CD14-positive monocyte (primary cell): Measurements from ENCODE around the gene TRIM7. TPM values are rescaled to one million over a fixed set of nuclear protein-coding genes. Genes with fewer than 3 reads are reported as not detected.

Source experiments
- DNase-seq, 3 donors: peaks; one replicate each; pipeline ENCODE4 v3.0.0-alpha.2; 2011 to 2022
- H2AFZ ChIP-seq: 2 replicates; pipeline ENCODE4 v1.6.0; 2012; ENCODE audit warnings: mild to moderate bottlenecking, low read depth, low read length, inconsistent platforms; ENCODE audit not compliant: insufficient read depth, poor library complexity, severe bottlenecking
- H3K27ac ChIP-seq, 2 donors: 1 replicate in 1 of 2; 2 replicates in 1 of 2; pipeline ENCODE4 v1.5.1; 2012 to 2013; ENCODE audit warnings: low read length in 2 of 2, control low read depth in 1 of 2, inconsistent platforms in 1 of 2, low read depth in 1 of 2, mild to moderate bottlenecking in 1 of 2
- H3K27me3 ChIP-seq, 2 donors: one replicate each; pipeline versions ENCODE4 v1.6.0 to v1.6.1; 2011 to 2013; ENCODE audit warnings: low read length in 2 of 2; ENCODE audit not compliant: control insufficient read depth in 2 of 2, insufficient read depth in 2 of 2
- H3K36me3 ChIP-seq, 2 donors: replicated peaks in 1 of 2; 1 replicate in 1 of 2; 2 replicates in 1 of 2; pipeline versions ENCODE4 v1.5.1 to v1.6.1; 2012 to 2013; ENCODE audit warnings: low read length in 2 of 2, control low read depth in 1 of 2, inconsistent platforms in 1 of 2, mild to moderate bottlenecking in 1 of 2; ENCODE audit not compliant: insufficient read depth in 2 of 2, control insufficient read depth in 1 of 2
- H3K4me1 ChIP-seq, 2 donors: 1 replicate in 1 of 2; 2 replicates in 1 of 2; pipeline versions ENCODE4 v1.5.1 to v1.6.1; 2012 to 2013; ENCODE audit warnings: low read length in 2 of 2, control low read depth in 1 of 2, inconsistent platforms in 1 of 2, mild to moderate bottlenecking in 1 of 2, moderate library complexity in 1 of 2; ENCODE audit not compliant: insufficient read depth in 2 of 2, control insufficient read depth in 1 of 2
- H3K4me2 ChIP-seq: replicated peaks from 2 replicates; pipeline ENCODE3; 2012; ENCODE audit warnings: low read length, moderate library complexity, mild to moderate bottlenecking; ENCODE audit not compliant: poor library complexity, severe bottlenecking; ENCODE audit errors: extremely low read depth
- H3K4me3 ChIP-seq, 3 experiments: fragments of 200-600 bp in 1 of 3; sonication (generic) in 1 of 3; replicated peaks in 1 of 3; 1 replicate in 2 of 3; 2 replicates in 1 of 3; pipeline ENCODE4 v1.5.1; 2011 to 2013; ENCODE audit warnings: low read length in 3 of 3, mild to moderate bottlenecking in 3 of 3, control low read depth in 2 of 3, low read depth in 2 of 3, inconsistent platforms in 1 of 3, moderate library complexity in 1 of 3
- H3K79me2 ChIP-seq: 2 replicates; pipeline ENCODE4 v1.6.0; 2012; ENCODE audit warnings: mild to moderate bottlenecking, control low read depth, inconsistent platforms, low read length, moderate library complexity; ENCODE audit not compliant: insufficient read depth
- H3K9ac ChIP-seq: 2 replicates; pipeline ENCODE4 v1.6.0; 2017; ENCODE audit warnings: low read length, mild to moderate bottlenecking; ENCODE audit not compliant: insufficient read depth, poor library complexity, severe bottlenecking
- H3K9me3 ChIP-seq, 2 donors: replicated peaks in 1 of 2; 1 replicate in 1 of 2; 2 replicates in 1 of 2; pipeline versions ENCODE4 v1.5.1 to v1.6.1; 2012 to 2013; ENCODE audit warnings: low read length in 2 of 2, control low read depth in 1 of 2; ENCODE audit not compliant: control insufficient read depth in 1 of 2, insufficient read depth in 1 of 2
- H4K20me1 ChIP-seq: 2 replicates; pipeline ENCODE4 v1.6.0; 2012; ENCODE audit warnings: mild to moderate bottlenecking, low read length, control low read depth, moderate library complexity; ENCODE audit not compliant: insufficient read depth
- H3K27ac Mint-ChIP-seq, 7 donors: one replicate each; pipeline ENCODE4 v1.8.0; 2020; ENCODE audit warnings: mild to moderate bottlenecking in 7 of 7, mixed read lengths in 7 of 7, moderate library complexity in 6 of 7, inconsistent platforms in 2 of 7
- H3K27me3 Mint-ChIP-seq, 3 donors: one replicate each; pipeline ENCODE4 v1.8.0; 2021 to 2022; ENCODE audit warnings: low read depth in 3 of 3, mild to moderate bottlenecking in 3 of 3, mixed read lengths in 3 of 3, moderate library complexity in 3 of 3, inconsistent platforms in 1 of 3
- H3K36me3 Mint-ChIP-seq, 2 donors: one replicate each; pipeline ENCODE4 v1.8.0; 2020; ENCODE audit warnings: mixed read lengths in 2 of 2, inconsistent platforms in 1 of 2, mild to moderate bottlenecking in 1 of 2
- H3K4me1 Mint-ChIP-seq: one replicate; pipeline ENCODE4 v1.8.0; 2020; ENCODE audit warnings: mild to moderate bottlenecking, mixed read lengths
- H3K4me3 Mint-ChIP-seq, 2 donors: one replicate each; pipeline ENCODE4 v1.8.0; 2020; ENCODE audit warnings: mild to moderate bottlenecking in 2 of 2, mixed read lengths in 2 of 2, moderate library complexity in 1 of 2
- H3K9me3 Mint-ChIP-seq, 7 donors: one replicate each; pipeline ENCODE4 v1.8.0; 2020 to 2022; ENCODE audit warnings: mixed read lengths in 7 of 7, mild to moderate bottlenecking in 6 of 7, moderate library complexity in 6 of 7, inconsistent platforms in 2 of 7
- WGBS: methylation state at CpG from one replicate; pipeline ENCODE4 v1.1.5; 2013; ENCODE audit warnings: missing lambda C conversion rate; ENCODE audit not compliant: insufficient coverage; 5-methylcytosine and 5-hydroxymethylcytosine counted together
- intact Hi-C, 2 donors: fragments of 100-400 bp; cut with micrococcal nuclease; formaldehyde crosslinking; loops; one replicate each; pipeline versions ENCODE4 v1.15.0 to v1.15.1; 2023
- polyA plus RNA-seq, 3 donors: library from polyadenylated mRNA; depleted of rRNA in 1 of 3; unstranded in 2 of 3; stranded (reverse) in 1 of 3; fragments of 300-500 nt in 2 of 3; fragments of >200 nt in 1 of 3; fragmentation: Illumina TruSeq in 2 of 3; gene quantifications; 1 replicate in 2 of 3; 2 replicates in 1 of 3; pipeline ENCODE4 v1.2.3, GENCODE V29; 2012 to 2021
- TF ChIP-seq, protein P1 (sequence below): fragments of 200-600 bp; IDR thresholded peaks from one replicate; pipeline ENCODE4 v1.8.0; 2022; ENCODE audit warnings: antibody characterized with exemption, mild to moderate bottlenecking

TRIM7 gene
- polyA plus RNA-seq, 3 donors, result 9.5 to 12.8 (median 10.3) TPM

DNA sequence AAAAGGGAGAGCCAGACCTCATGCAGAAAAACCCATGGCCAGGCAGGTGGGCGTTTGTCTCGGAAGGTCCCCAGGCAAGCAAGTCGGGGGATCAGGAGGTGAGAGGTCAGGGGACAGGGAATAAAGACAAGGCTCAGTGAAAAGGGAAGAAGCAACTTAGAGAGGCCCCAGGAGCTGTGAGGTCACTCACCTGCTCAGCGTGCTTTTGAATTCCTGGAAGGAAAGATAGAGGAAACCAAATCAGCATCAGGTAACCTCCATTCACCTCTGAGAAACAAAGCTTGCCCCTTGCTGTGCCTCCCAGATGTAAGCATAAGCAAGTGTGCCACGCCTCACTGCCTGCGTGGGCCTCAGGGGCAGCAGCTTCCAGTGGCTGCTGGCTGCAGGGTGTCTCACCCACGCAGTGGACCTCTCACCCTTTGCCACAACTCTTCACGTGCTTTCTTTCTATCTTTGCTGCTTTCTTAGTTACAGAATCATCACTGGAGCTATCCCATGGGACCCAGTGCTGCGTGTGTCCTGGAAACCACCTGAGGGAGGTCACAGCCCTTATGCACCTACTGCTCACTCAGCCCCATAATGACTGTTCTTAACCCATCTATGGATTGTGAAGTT is 6.0 kb downstream of the TRIM7 start:
- no peaks in the 10 kb centered on the region for H4K20me1 ChIP-seq
- intact Hi-C loops, result no loop called here
- Mint-ChIP-seq H3K36me3 (peaks cover 22 to 57% of the 10 kb centered on the region in 2 donors), H3K9me3 (peaks cover 0 to 3% (median 0%) of the 10 kb centered on the region in 7 donors), H3K27ac (no peak overlapping the region), H3K4me1 (peaks cover 38% of the 10 kb centered on the region), H3K4me3 (no peak overlapping the region), H3K27me3 (peaks cover 0 to 1% (median under 1%) of the 10 kb centered on the region in 3 donors)
- no peak overlapping the region for H3K9ac ChIP-seq
- no peak for DNase-seq
- no peaks in the 10 kb centered on the region for H3K9me3 ChIP-seq
- TF ChIP-seq, protein P1, sequence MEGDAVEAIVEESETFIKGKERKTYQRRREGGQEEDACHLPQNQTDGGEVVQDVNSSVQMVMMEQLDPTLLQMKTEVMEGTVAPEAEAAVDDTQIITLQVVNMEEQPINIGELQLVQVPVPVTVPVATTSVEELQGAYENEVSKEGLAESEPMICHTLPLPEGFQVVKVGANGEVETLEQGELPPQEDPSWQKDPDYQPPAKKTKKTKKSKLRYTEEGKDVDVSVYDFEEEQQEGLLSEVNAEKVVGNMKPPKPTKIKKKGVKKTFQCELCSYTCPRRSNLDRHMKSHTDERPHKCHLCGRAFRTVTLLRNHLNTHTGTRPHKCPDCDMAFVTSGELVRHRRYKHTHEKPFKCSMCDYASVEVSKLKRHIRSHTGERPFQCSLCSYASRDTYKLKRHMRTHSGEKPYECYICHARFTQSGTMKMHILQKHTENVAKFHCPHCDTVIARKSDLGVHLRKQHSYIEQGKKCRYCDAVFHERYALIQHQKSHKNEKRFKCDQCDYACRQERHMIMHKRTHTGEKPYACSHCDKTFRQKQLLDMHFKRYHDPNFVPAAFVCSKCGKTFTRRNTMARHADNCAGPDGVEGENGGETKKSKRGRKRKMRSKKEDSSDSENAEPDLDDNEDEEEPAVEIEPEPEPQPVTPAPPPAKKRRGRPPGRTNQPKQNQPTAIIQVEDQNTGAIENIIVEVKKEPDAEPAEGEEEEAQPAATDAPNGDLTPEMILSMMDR, result no peak
- H2AFZ ChIP-seq, result no peak overlapping the region
- 96% methylated on average over 8 of the region's 9 CpGs for WGBS
- peaks cover 34 to 39% of the 10 kb centered on the region in 2 donors for H3K4me1 ChIP-seq
- no peaks in the 10 kb centered on the region for H3K27me3 ChIP-seq
- no peaks in the 10 kb centered on the region for H3K79me2 ChIP-seq
- peaks cover 0 to 30% of the 10 kb centered on the region in 2 donors for H3K36me3 ChIP-seq
- no peak overlapping the region for H3K4me3 ChIP-seq
- no peak overlapping the region for H3K4me2 ChIP-seq
- no peak overlapping the region for H3K27ac ChIP-seq

DNA sequence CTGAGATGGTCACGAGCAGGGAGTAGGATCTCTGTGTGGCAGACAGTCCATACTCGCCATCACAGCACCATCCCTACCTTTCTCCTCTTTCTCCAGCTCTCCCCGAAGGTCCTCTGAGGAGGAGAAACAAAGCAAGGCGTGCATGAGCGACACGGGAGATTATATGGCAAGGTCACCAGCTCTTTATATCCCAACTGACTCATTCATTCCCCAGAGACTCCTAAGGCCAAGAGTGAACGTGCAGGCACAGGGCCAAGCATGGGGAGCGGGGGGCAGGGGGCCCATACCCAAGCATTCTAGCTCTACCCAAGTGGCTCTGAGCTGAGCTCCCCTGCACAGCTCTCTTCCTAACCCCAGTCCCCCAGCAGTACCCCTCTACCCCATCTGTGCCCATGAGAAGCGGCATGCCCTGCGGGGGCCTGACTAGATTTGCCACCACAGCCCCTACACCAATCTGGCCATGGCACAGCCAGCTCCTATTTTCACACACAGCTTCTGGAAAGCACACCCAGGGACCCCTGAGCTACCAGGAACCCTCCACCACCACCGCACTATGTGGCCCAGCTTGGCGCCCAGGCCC is 6.8 kb downstream of the TRIM7 start:
- Histone ChIP-seq H4K20me1 (no peaks in the 10 kb centered on the region), H3K27ac (no peak overlapping the region), H3K27me3 (no peaks in the 10 kb centered on the region), H3K4me3 (no peak overlapping the region), H3K79me2 (no peaks in the 10 kb centered on the region), H2AFZ (no peak overlapping the region), H3K4me1 (peaks cover 26 to 30% of the 10 kb centered on the region in 2 donors), H3K4me2 (no peak overlapping the region), H3K9ac (no peak overlapping the region), H3K9me3 (no peaks in the 10 kb centered on the region), H3K36me3 (peaks cover 0 to 30% of the 10 kb centered on the region in 2 donors)
- peaks cover 0 to 3% (median 0%) of the 10 kb centered on the region in 7 donors for H3K9me3 Mint-ChIP-seq
- no peak for DNase-seq
- TF ChIP-seq, protein P1, result no peak
- H3K4me1 Mint-ChIP-seq, result peaks cover 30% of the 10 kb centered on the region
- no peak overlapping the region for H3K27ac Mint-ChIP-seq
- H3K36me3 Mint-ChIP-seq, result peaks cover 22 to 60% of the 10 kb centered on the region in 2 donors
- no peak overlapping the region for H3K4me3 Mint-ChIP-seq
- intact Hi-C loops, result no loop called here
- peaks cover 0 to 1% (median 0%) of the 10 kb centered on the region in 3 donors for H3K27me3 Mint-ChIP-seq
- 98% methylated on average over 7 of the region's 12 CpGs for WGBS
